GM21381 (cell line): ENCODE results near the gene PGRMC2.
"Not testable (repeated sequence)": the region's sequence is repeated elsewhere in the genome, so short reads cannot be mapped to it uniquely, and the experiment has no call there.

ENCODE experiments used
- ATAC-seq: cut with Tn5 transposase; IDR thresholded peaks from one replicate; pipeline ENCODE4 v1.9.1; 2021; ENCODE audit warnings: mild to moderate bottlenecking, moderate library complexity; ENCODE audit not compliant: unreplicated experiment

Gene PGRMC2

GRCh38 chr4:128271551-128271950 lies 16.1 kb downstream of the PGRMC2 start:
- no peak for ATAC-seq

- ATAC-seq, result no peak
Measured at GRCh38 chr4:128268970-128269369, 18.6 kb downstream of the PGRMC2 start.

GRCh38 chr4:128267745-128268144 lies 19.9 kb downstream of the PGRMC2 start:
- ATAC-seq, result no peak

GRCh38 chr4:128267171-128267570 lies 20.4 kb downstream of the PGRMC2 start:
- not testable (repeated sequence) for ATAC-seq

- not testable (repeated sequence) for ATAC-seq
Measured at GRCh38 chr4:128265550-128265949, 22.1 kb downstream of the PGRMC2 start.

- ATAC-seq, result not testable (repeated sequence)
Measured at GRCh38 chr4:128259889-128260288, 27.7 kb downstream of the PGRMC2 start.

- ATAC-seq, result not testable (repeated sequence)
Measured at GRCh38 chr4:128258166-128258565, 29.4 kb downstream of the PGRMC2 start.

GRCh38 chr4:128256539-128256938 lies 31.1 kb downstream of the PGRMC2 start:
- ATAC-seq, result no peak

- no peak for ATAC-seq
Measured at GRCh38 chr4:128255906-128256305, 31.7 kb downstream of the PGRMC2 start.

GRCh38 chr4:128249787-128250668 lies 37.6 kb downstream of the PGRMC2 start:
- no peak for ATAC-seq

GRCh38 chr4:128247906-128248305 lies 39.7 kb downstream of the PGRMC2 start:
- ATAC-seq, result no peak

- not testable (repeated sequence) for ATAC-seq
Measured at GRCh38 chr4:128245391-128245790, 42.2 kb downstream of the PGRMC2 start.

- no peak for ATAC-seq
Measured at GRCh38 chr4:128244379-128244778, 43.2 kb downstream of the PGRMC2 start.

GRCh38 chr4:128242601-128243000 lies 45.0 kb downstream of the PGRMC2 start:
- no peak for ATAC-seq

- no peak for ATAC-seq
Measured at GRCh38 chr4:128241981-128242380, 45.6 kb downstream of the PGRMC2 start.

- ATAC-seq, result no peak
Measured at GRCh38 chr4:128241425-128241913, 46.1 kb downstream of the PGRMC2 start.

- no peak for ATAC-seq
Measured at GRCh38 chr4:128241019-128241418, 46.6 kb downstream of the PGRMC2 start.

- ATAC-seq, result no peak
Measured at GRCh38 chr4:128234836-128235235, 52.8 kb downstream of the PGRMC2 start.

GRCh38 chr4:128232719-128233118 lies 54.9 kb downstream of the PGRMC2 start:
- ATAC-seq, result no peak

GRCh38 chr4:128228845-128229795 lies 58.5 kb downstream of the PGRMC2 start:
- ATAC-seq, result no peak

- ATAC-seq, result no peak
Measured at GRCh38 chr4:128227991-128228571, 59.5 kb downstream of the PGRMC2 start.
